GM18520 (cell line): ENCODE data around the gene ATP13A4.
"Not testable (repeated sequence)": the region's sequence is repeated elsewhere in the genome, so short reads cannot be mapped to it uniquely, and the experiment has no call there.

Experiments
- ATAC-seq: cut with Tn5 transposase; IDR thresholded peaks from one replicate; pipeline ENCODE4 v1.9.1; 2021; ENCODE audit not compliant: unreplicated experiment

Gene ATP13A4

GRCh38 chr3:193559100-193559499 is 4.4 kb upstream of the ATP13A4 start:
- ATAC-seq = no peak

DNA sequence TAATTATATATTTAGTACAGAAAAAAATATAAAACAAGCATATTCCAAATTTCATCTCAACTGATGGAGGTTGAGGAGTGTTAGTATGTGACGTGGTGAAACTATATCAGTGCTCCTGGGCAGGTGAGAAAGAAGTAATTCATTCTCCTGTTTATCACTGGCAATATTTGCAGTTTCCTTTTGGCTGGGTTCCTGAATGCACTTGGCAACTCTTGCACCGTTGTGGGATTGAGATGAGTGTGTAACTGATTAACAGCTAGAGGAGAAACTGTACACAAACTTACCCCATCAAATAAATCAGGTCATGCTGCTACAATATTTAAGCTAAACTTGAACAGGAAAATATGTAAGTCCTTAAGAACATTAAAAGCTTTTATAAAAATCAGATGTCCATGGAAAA is 2.1 kb upstream of the ATP13A4 start:
- ATAC-seq = no peak

DNA sequence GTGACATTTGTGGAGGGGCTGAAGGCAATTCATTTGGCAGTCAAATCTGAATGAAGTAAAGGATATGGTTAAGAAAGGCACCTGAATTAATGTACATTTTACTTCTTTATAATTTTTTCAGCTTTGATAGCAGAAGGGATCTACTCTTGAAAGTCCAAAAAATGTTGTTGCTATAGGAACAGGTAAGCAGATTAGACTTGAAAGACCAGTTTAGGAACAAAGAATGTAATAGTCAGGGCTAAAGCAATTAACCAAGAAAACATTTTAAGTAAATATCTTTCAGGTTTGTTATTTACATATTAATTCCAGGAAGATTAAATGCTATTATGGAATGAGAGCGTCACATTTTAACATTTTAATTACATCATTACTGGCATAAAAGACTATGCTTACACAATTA is 1.1 kb downstream of the ATP13A4 start:
- ATAC-seq = no peak

GRCh38 chr3:193552923-193553322 is 1.8 kb downstream of the ATP13A4 start:
- ATAC-seq = no peak

DNA sequence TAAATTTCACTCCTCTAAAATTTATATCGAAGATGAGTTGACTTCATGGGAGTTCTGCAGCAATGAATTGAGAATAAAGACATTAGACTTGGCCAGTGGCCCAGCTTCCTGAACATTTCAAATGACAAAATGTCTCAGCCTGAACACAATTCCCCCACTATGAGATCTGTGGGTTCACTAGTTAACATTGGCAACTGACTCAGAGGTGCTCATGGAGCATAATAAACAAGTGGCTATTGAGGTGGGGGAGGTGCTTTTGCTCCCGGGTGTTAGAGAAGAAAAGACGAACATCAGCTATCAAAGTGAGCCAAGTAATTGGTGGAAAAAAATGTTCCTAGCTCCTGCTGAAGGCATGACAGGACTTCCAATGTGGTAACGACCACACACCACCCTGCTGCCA is 6.3 kb downstream of the ATP13A4 start:
- ATAC-seq = no peak

DNA sequence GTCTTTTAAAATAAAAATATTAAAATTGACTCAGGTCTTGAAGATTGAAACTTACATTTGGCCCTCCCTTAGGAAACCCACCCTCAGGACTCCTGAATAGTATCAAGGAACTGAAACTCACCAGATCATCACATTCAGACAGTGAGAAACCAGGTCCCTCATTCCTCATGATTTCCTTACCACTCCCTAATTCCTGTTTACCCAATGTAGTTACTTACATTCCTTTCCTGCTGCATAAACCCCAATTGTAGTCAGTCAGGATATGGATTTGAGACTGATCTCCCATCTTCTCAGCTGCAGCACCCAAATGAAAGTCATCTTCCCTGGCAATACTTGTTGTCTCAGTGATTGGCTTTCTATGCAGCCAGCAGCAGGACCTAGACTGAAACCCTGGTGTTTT is 8.6 kb downstream of the ATP13A4 start:
- no peak for ATAC-seq

DNA sequence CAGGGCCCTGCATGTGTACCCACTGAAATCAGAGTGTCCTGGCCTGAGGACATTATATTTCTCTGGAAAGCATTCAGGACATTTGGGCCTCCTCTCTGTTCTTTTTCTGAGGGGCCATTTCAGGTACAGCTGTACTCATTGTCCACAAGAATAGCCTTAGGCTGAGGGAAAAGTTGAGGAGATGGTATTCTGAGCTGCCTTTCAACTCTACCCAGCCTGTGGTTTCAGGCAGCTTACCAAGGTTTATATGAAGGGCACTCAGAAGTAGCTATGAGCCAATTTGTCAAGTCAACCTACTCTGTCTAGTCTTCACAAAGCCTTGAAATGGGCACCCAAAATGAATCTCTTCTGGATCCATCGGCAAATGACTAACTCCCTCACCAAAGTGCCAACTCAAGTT is 9.4 kb downstream of the ATP13A4 start:
- ATAC-seq = no peak

DNA sequence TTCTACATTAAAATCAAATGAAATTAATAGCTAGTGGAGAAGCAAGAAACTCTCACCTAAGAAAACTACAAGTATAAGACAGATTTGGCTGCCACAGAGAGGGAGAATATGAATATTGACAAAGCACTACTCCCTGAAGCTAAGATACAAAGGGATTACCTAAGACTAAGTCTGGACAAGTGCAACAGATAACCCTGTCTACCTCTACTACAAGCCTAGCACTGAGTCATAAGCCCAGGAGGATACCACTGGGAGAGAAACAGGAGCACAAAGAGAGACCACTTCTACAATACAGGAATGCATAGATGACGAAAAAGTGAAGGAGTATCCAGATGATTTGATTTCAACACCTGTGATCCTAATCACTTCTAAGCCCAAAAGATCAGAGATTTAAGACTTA is 10.4 kb downstream of the ATP13A4 start:
- ATAC-seq = no peak

- no peak for ATAC-seq
These were observed 24.2 kb downstream of the ATP13A4 start for GRCh38 chr3:193530231-193531165.

GRCh38 chr3:193526085-193526484 is 28.6 kb downstream of the ATP13A4 start:
- ATAC-seq = not testable (repeated sequence)

DNA sequence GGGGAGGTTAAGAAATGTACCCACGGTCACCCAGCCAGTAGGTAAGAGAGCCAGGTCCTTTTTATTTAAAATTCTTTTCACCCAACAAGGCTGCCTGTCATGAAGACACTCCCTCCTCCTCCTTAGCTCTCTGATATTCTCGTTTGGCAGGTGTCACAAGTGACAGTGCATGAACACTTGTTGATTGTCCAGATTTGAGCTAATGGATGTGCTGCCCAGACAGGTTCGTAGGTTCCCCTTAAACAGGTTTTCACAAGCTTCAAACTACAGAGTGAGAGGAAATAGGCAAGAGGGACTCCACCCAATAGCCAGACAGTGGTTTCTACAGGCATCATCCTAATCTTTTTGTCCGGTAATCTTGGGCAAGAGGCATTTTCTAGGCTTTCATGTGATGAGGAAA is 32.2 kb downstream of the ATP13A4 start:
- no peak for ATAC-seq

- ATAC-seq = no peak
These were observed 34.0 kb downstream of the ATP13A4 start for GRCh38 chr3:193520738-193521137.

DNA sequence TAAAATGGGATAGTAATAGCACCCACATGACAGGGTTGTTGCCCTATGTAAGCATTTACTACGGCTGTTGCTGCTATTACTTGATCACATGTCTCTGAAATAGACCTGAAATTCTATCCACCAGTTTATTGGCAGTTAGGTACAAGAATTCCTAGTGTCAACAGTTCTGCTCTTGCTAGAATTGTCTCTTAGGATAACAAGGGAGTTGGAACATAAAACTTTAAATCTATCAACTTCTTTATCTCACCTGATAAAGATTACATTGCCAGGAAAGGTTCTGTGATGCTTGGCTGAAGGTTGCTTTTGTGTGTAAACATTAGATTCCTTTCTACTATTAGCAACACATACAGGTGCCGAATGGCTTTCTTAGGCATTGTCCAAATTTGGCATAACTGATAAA is 38.7 kb downstream of the ATP13A4 start:
- ATAC-seq = no peak

GRCh38 chr3:193510154-193510553 is 44.5 kb downstream of the ATP13A4 start:
- no peak for ATAC-seq

DNA sequence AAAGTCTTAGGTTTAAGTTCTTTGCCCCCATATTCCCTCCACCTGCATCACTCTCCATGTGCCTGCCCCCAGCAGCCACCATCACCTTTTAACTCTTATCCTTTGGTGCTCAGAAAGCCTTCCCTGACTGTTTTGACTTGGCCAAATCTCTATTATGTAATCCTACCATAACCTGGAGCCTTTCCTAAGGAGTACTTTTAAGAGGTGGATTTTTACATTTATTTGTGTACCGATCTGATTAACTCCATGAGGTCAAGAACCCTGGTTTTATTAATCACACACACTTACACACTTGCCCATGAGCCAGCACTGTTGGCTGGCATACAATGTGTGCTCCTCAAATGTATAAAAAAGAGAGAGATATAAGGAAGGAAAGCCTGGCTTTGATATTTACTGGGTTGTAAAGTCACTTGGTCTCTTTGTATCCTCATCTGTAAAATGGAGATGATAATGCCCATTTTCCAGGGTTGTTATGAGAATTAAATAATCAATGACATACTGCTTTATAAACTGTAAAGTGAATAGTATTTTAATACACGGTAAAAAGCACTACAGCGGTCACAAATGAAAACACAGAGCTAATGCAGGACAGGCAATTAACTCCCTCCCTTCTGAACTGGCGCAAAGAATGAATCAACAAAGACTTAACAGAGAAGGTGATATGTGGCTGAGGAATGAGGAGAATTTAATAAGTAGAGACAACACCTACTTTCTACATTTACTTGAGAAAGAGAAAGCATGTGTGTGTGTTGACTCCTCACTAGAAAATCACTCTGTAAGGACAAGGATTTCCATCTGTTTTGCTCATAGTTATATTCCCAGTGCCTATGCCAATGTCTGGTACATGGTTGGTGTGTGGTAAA is 45.4 kb downstream of the ATP13A4 start:
- ATAC-seq = no peak

DNA sequence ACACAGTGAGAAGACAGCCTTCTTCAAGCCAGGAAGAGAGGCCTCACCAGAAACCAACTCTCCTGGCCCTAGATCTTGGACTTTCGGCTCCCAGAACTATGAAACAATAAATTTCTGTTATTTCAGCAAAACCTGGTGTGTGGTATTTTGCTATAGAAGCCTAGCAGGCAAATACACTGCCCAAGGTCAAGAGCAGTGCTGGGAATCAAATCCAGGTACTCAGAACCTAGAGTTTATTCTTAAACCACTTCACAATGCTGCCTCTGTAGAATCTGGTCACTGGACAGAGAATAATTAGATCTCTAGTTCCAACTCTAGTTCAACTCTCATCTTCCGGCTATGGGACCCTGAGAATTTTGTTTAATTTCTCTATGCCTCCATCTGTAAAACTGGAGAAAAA is 46.6 kb downstream of the ATP13A4 start:
- ATAC-seq = no peak

DNA sequence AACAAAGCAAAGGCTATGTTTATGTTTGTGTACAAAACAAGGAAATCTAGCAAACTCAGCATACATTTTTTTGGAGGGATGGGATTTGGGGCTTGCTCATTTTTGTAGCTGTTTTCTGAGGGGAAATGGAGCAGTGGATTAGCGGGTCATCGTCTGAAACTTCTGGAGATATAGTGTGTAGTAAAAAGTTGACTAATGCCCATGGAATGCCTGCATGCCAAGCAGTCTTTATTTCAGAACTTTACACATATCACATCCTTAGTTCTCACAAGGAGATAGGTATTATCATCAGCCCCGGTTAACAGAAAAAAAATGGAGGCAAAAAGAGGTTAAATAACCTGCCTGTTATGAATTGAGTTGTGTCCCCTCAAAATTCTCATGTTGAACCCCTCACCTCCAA is 47.1 kb downstream of the ATP13A4 start:
- ATAC-seq = no peak

DNA sequence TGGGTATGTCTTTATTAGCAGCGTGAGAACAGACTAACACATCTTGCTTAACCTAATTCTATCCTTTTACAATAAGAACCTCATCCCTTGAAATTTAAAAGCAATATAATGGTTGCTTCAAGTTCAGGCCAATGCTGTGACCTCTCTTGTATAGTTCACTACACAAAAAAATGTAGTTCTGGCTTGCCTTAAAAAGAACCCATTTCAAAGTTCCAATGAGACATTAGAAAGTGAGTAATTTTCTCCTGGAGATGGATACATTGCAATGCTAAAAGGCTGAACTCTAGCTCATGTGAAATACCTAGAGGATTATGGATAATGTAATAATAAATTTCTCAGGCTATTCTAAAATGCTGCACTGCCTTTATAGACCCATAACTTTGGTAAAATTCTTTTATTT is 47.8 kb downstream of the ATP13A4 start:
- ATAC-seq = no peak

DNA sequence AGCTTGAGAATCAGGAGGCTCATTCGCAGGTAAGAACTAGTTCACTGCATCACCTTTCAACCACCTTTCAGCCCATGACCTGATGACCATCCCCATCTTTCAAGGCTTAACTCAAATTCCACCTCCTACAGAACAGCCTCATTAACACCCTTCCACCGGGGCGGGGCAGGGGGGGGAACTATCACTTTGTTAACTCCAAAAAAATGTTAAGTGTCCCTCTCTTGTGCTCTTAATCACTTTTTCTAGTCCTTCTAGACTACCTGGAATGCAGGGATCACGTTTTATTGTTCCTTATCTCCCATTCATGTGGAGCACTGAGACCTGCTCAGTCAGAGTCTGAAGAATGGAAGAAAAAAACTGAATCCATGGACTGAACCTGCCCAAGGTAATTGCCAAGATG is 51.8 kb downstream of the ATP13A4 start:
- no peak for ATAC-seq

DNA sequence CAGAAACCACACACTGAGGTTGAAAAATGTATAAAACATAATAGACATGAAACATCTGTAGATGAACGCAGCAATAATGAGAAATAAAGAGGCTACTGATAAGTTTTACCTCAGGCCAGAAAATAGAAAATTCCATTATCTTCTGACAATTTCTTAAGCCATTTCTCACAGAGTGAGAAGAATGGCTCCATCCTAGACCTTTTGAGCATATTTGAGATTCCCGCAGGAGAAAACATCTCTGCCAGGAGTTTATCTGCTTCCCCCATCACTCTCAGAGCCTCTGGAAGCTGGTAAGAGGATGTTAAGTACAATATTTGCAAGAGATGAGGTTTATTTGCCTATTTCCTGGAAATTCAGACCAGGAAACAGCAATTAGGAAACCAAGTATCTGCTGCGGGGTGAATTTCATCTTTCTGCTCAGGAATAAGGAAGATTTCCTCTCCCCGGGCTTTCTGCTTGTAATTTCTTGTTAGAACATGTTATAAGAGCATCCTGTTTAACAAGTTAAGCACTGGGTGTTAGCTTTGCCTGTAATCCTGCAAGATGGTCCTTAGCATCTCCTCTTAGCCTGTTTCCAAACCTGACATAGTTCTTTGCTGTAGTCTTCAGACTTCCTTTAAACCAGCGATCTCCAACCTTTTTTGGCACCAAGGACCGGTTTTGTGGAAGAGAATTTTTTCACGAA is 54.8 kb downstream of the ATP13A4 start:
- ATAC-seq = no peak

DNA sequence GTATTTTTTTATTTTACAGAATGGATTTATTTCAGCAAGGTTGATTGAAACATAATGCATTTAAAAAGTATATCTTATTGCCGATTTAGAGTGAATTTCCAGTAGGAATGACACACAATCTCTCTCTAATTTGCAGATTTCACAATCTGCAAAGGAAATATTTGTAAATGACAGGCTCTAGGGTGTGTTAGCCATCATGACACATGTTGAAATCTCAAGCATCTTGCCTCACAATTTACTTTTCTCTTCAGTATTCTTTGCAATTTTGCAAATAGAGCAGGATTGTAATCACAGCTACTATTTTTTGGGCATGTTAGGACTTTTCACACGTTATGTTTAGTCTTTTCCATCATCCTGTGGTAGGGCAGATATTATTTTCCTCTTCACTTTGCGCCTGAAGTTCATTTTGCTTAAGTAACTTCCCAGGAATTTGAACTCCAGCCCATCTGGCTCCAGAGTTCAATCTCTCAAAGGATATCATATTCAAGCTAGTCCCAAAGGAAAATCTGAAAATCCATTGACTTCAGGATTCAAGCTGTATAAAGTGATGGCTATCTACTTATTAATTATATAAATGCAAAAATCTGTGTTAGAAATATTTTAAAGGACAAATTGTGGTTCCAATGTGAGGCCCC is 55.4 kb downstream of the ATP13A4 start:
- no peak for ATAC-seq
